Fibroblast of mammary gland (primary cell): Measurements from ENCODE around the gene OR13C9.
"Not testable (repeated sequence)": the region's sequence is repeated elsewhere in the genome, so short reads cannot be mapped to it uniquely, and the experiment has no call there.

ENCODE experiments used
- DNase-seq: peaks from one replicate; pipeline ENCODE4 v3.0.0-alpha.2; 2010; ENCODE audit warnings: low read depth
- H3K4me3 ChIP-seq: 2 replicates; pipeline ENCODE4 v1.5.1; 2011; ENCODE audit warnings: low read depth, mild to moderate bottlenecking, low read length, moderate library complexity; ENCODE audit not compliant: control insufficient read depth
- TF ChIP-seq, protein P1 (sequence below): conservative IDR thresholded peaks from 2 replicates; pipeline ENCODE4 v1.5.1; 2011; ENCODE audit warnings: low read depth, low read length, inconsistent platforms; ENCODE audit not compliant: control insufficient read depth, insufficient read depth

The OR13C9 gene

GRCh38 chr9:104608336-104608735 is 9.7 kb downstream of the OR13C9 start:
- no peak overlapping the region for H3K4me3 ChIP-seq
- DNase-seq = peak; percentile 8
- TF ChIP-seq, protein P1, sequence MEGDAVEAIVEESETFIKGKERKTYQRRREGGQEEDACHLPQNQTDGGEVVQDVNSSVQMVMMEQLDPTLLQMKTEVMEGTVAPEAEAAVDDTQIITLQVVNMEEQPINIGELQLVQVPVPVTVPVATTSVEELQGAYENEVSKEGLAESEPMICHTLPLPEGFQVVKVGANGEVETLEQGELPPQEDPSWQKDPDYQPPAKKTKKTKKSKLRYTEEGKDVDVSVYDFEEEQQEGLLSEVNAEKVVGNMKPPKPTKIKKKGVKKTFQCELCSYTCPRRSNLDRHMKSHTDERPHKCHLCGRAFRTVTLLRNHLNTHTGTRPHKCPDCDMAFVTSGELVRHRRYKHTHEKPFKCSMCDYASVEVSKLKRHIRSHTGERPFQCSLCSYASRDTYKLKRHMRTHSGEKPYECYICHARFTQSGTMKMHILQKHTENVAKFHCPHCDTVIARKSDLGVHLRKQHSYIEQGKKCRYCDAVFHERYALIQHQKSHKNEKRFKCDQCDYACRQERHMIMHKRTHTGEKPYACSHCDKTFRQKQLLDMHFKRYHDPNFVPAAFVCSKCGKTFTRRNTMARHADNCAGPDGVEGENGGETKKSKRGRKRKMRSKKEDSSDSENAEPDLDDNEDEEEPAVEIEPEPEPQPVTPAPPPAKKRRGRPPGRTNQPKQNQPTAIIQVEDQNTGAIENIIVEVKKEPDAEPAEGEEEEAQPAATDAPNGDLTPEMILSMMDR = peak; percentile 35

DNA sequence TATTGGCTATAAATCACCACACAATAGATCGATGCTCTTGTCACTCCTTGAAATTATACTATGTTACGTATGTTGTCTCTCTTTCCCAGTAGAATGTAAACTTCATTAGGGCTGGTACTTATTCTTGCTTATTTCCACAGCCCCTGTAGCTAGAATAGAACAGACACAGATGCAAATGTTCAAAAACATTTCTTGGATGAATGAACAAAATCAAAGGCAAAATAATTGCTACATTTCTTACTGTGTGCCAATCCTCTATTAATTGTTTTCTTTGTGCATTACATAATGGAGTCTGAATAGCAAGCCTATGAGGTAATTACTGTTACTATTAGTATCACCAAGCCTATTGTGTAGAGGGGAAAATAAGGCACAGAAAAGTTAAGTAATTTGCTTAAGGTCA is 11.9 kb downstream of the OR13C9 start:
- no peak for DNase-seq
- no peak overlapping the region for H3K4me3 ChIP-seq
- TF ChIP-seq, protein P1 = no peak

DNA sequence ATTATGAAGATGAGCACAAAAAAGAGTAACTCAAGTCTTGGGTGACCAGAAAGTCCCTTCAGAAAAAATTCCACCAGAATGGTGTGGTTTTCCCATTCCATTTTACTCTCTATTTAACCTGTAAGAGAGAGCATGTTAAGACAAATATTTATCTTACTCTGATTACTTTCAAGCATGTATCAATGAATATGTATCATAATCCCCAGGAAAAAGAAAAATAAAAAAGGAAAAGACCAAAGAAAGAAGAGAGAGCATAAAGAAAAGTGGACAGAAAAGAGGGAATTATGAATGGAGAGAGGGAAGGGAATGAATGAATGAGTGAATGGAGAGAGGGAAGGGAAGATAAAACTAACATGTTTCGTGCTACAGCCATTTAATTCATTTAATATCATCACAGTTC is 12.5 kb downstream of the OR13C9 start, which contains the start of gene OR13C2:
OR13C2 (minus strand) TSS at position 101 of the 400 bp plus-strand sequence; CDS start at position 101, 0 bp downstream.
- DNase-seq, H3K4me3 ChIP-seq: not testable (repeated sequence)

GRCh38 chr9:104604801-104605200 is 13.2 kb downstream of the OR13C9 start:
- no peak for DNase-seq
- H3K4me3 ChIP-seq = no peak overlapping the region
- TF ChIP-seq, protein P1 = no peak

DNA sequence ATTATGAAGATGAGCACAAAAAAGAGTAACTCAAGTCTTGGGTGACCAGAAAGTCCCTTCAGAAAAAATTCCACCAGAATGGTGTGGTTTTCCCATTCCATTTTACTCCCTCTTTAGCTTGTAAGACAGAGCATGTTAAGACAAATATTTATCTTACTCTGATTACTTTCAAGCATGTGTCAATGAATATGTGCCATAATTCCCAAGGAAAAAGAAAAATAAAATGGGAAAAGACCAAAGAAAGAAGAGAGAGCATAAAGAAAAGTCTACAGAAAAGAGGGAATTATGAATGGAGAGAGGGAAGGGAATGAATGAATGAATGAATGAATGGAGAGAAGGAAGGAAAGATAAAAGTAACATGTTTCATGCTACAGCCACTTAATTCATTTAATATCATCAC is 18.7 kb downstream of the OR13C9 start, which contains the start of gene OR13C5:
OR13C5 (minus strand) TSS at position 101 of the 400 bp plus-strand sequence; CDS start at position 101, 0 bp downstream.
- DNase-seq, H3K4me3 ChIP-seq: not testable (repeated sequence)

- H3K4me3 ChIP-seq, DNase-seq: not testable (repeated sequence)
Measured at GRCh38 chr9:104598749-104599148, 19.3 kb downstream of the OR13C9 start.

DNA sequence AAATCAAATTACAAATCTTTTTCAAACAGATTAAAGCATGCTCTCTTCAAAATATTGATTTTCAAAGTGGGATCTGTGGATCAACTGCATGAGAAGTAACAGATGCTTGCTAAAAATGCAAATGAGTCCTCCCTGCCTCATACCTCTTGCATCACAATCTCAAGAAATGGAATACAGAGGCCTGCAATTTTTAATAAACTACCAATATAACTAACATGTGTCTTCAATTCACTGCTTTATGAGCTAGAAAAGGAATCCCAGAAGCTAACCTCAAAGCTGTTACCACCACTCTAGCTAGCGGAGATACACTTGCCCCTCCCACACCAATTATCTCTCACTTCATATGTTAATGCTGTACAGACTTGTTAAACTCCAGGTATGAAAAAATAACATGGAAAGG is 28.4 kb downstream of the OR13C9 start:
- TF ChIP-seq, protein P1 = no peak
- no peak overlapping the region for H3K4me3 ChIP-seq
- DNase-seq = peak; percentile 27

DNA sequence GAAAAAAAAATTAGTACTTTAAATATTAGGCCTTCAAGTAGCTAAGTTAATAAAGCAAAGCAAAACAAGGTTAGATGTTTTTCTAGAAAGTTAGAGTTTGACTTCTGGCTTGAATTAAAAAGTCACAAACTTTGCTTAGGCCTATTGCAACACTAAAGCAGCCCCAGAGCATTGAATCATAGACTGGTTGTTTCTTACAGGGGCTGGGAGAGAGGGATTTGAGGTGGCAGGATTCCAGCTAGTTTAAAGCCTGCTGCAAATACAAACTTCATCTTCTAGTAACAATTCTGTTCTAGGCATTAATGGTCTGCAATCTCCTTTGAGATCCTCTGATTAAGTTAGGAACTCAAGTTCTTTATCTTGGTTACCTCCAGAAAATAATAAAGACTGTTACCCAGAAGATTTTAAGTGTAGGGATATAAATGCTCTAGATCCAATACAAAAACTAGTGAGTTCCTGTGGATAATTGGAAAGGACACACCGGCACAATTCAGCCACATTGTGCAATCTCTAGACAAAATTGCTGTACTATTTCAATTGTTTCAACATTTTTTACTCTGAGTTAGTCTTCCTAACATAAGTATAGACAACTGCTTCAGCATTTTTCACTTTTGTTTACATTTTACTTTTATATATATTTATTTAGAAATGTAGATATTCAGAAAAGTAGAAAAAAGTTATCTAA is 31.4 kb downstream of the OR13C9 start:
- DNase-seq = peak; percentile 94
- H3K4me3 ChIP-seq = no peak overlapping the region
- TF ChIP-seq, protein P1 = no peak
